Measurements from ENCODE around the gene WWOX. TPM values are rescaled to one million over a fixed set of nuclear protein-coding genes. Genes with fewer than 3 reads are reported as not detected.

Gene WWOX
- total and polyA plus RNA-seq, 2 of the 4 experiments (the other 2 are of a cell fraction) = 2.7 to 5.4 TPM

- ChIA-PET CTCF (no interaction called here), POLR2A (ENCODE audit: unreplicated experiment) (no interaction called here)
- H2BK15ac ChIP-seq (ENCODE audit: low read depth, low read length) = no peak overlapping the region
- 20% methylated on average over 2 of the region's 9 CpGs; no CpG with 5 or more reads in 1 of the 2 experiments for WGBS, 2 experiments (ENCODE audit: extremely low coverage in 2 of 2, insufficient read length in 1 of 2)
- H3K4me2 ChIP-seq (ENCODE audit: low read depth, low read length) = no peak overlapping the region
- no peak overlapping the region for H3K18ac ChIP-seq (ENCODE audit: low read depth, low read length)
- intact Hi-C loops (cut with micrococcal nuclease) = no loop called here
- ATAC-seq (ENCODE audit: low read depth) (no peak), DNase-seq (no peak)
- no TSS peak for BruUV-seq (replicated peaks)
- no peak overlapping the region for H2AK5ac ChIP-seq (ENCODE audit: low read depth, low read length)
- H4K20me1 ChIP-seq (ENCODE audit: insufficient read depth, low read length) = no peaks in the 10 kb centered on the region
- no peaks in the 10 kb centered on the region for H3K9me1 ChIP-seq (ENCODE audit: insufficient read depth, low read length)
- H4K91ac ChIP-seq (ENCODE audit: insufficient read depth, low read depth, low read length) = no peak overlapping the region
- no peak overlapping the region for H2AFZ ChIP-seq (replicated peaks; ENCODE audit: low read length, poor library complexity)
- no peak overlapping the region for H3K4ac ChIP-seq (ENCODE audit: low read depth, low read length)
- TF ChIP-seq RCOR1 (IDR thresholded peaks at IDR 0.05; ENCODE audit: insufficient replicate concordance, low read length) = no peak
- TF ChIP-seq MAFK (IDR thresholded peaks at IDR 0.05; ENCODE audit: low read depth, low read length) = no peak
- TF ChIP-seq POLR2A (IDR thresholded peaks at IDR 0.05; ENCODE audit: low read depth, low read length) = no peak
- no peak for TF ChIP-seq CEBPB (IDR thresholded peaks at IDR 0.05; ENCODE audit: low read depth, low read length)
- TF ChIP-seq MAZ (IDR thresholded peaks at IDR 0.05; ENCODE audit: borderline replicate concordance, low read depth, low read length) = no peak
- no peak for TF ChIP-seq MXI1 (IDR thresholded peaks at IDR 0.05; ENCODE audit: borderline replicate concordance, low read depth, low read length)
- no peak for TF ChIP-seq NFE2L2 (IDR thresholded peaks at IDR 0.05; ENCODE audit: low read depth, low read length)
- no peak for TF ChIP-seq SMC3 (IDR thresholded peaks at IDR 0.05; ENCODE audit: low read depth, low read length)
- no peak for TF ChIP-seq USF2 (IDR thresholded peaks at IDR 0.05; ENCODE audit: low read depth, low read length)
- no peak for TF ChIP-seq CTCF (conservative IDR thresholded peaks at IDR 0.05; ENCODE audit: low read depth, low read length)
- dilution Hi-C loops (cut with HindIII; ENCODE audit: low sequenced_read_pairs, unreplicated experiment) = no loop called here
- no peaks in the 10 kb centered on the region for H3K27me3 ChIP-seq (ENCODE audit: control insufficient read depth, insufficient read depth, low read length)
- H3K4me3 ChIP-seq (ENCODE audit: insufficient read depth, low read depth, low read length) = no peak overlapping the region
- in situ Hi-C loops (cut with MboI; ENCODE audit: low sequenced_read_pairs) = no loop called here
- no peak overlapping the region for H3K14ac ChIP-seq (replicated peaks; ENCODE audit: low read depth, low read length)
- H2AK9ac ChIP-seq (replicated peaks; ENCODE audit: low read depth, low read length, poor library complexity) = no peak overlapping the region
- H4K8ac ChIP-seq (ENCODE audit: low read depth in 2 of 2, low read length in 2 of 2) = no peak overlapping the region
- H2BK5ac ChIP-seq (ENCODE audit: low read depth, low read length, poor library complexity, severe bottlenecking) = no peak overlapping the region
- H3K4me1 ChIP-seq (ENCODE audit: control insufficient read depth, insufficient read depth, low read length) = no peaks in the 10 kb centered on the region
- H2BK20ac ChIP-seq (ENCODE audit: low read depth, low read length) = no peak overlapping the region
- no peak overlapping the region for H3K9ac ChIP-seq (ENCODE audit: low read depth, low read length)
- no peak overlapping the region for H3K23ac ChIP-seq (ENCODE audit: low read depth, low read length)
- no peaks in the 10 kb centered on the region for H3K36me3 ChIP-seq (ENCODE audit: control insufficient read depth, insufficient read depth, low read length)
- H4K5ac ChIP-seq (ENCODE audit: low read depth, low read length) = no peak overlapping the region
- no peaks in the 10 kb centered on the region for H3K79me1 ChIP-seq (ENCODE audit: low read depth in 1 of 2, low read length in 2 of 2)
- no peak overlapping the region for H3K27ac ChIP-seq (ENCODE audit: insufficient read depth, low read length)
- no peak overlapping the region for H2BK120ac ChIP-seq (ENCODE audit: low read depth, low read length)
- peaks cover 4% of the 10 kb centered on the region; the same call in 1 of the 2 replicates for H3K9me3 ChIP-seq (ENCODE audit: control insufficient read depth, insufficient read depth, low read length)
- H3K56ac ChIP-seq (ENCODE audit: extremely low read depth, insufficient read depth, low read length) = no peak overlapping the region
These were observed 144.9 kb downstream of the WWOX start for GRCh38 chr16:78244131-78244895.
